GM18951 (cell line): ENCODE results near the gene EMP2.

Experiments
- POLR2A ChIP-seq: IDR thresholded peaks from 4 replicates; pipeline ENCODE4 v1.6.1; 2011; ENCODE audit warnings: mild to moderate bottlenecking; ENCODE audit not compliant: insufficient read length, insufficient read depth; ENCODE audit errors: extremely low read depth
- in situ Hi-C: fragments of 300-500 bp; cut with MboI; formaldehyde crosslinking; loops from one replicate; pipeline ENCODE4 v1.12.0; 2022; ENCODE audit warnings: low sequenced_read_pairs, mixed read lengths, inconsistent platforms; ENCODE audit not compliant: unreplicated experiment

EMP2 gene

GRCh38 chr16:10601444-10602408 is 21.3 kb upstream of the EMP2 start:
- in situ Hi-C loops, result no loop called here
- no peak for TF ChIP-seq POLR2A

DNA sequence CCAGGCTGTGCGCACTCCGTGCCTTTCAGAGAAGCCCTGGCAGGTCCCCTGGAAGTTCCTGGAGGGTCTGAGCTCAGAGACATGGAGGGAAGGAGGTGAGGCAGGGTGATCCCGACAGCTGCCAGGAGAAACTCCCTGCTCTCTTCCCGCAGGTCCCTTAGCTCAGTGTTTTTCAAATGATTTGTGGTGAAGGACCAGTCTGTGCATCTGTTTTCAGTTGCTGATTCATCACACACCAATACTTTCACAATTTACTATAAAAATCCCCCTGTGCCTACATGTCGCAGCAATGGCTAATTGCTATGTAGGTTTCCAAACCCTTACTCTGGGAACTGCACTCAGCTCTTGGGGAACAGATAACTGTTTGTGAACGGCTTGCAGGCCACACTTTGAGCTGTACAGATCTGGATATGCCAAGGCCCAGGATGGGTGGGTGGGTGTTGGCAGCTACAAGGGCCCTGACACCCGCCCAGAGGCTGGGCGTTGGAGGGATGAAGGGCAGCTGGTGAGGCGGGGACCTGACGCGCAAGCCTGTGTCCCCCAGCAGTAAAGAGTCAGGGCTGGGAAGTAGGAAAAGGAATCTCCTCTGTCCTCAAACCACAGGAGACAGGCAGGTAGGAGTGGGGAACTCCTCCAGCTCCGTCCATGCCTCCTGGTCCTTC is 20.5 kb upstream of the EMP2 start:
- TF ChIP-seq POLR2A, result no peak
- in situ Hi-C loops, result no loop called here

GRCh38 chr16:10599626-10600025 is 19.2 kb upstream of the EMP2 start:
- no peak for TF ChIP-seq POLR2A
- in situ Hi-C loops, result no loop called here

GRCh38 chr16:10598157-10598556 is 17.8 kb upstream of the EMP2 start:
- no peak for TF ChIP-seq POLR2A
- in situ Hi-C loops, result no loop called here

- in situ Hi-C loops, result no loop called here
- TF ChIP-seq POLR2A, result no peak
Measured at GRCh38 chr16:10597187-10597601, 16.8 kb upstream of the EMP2 start.

DNA sequence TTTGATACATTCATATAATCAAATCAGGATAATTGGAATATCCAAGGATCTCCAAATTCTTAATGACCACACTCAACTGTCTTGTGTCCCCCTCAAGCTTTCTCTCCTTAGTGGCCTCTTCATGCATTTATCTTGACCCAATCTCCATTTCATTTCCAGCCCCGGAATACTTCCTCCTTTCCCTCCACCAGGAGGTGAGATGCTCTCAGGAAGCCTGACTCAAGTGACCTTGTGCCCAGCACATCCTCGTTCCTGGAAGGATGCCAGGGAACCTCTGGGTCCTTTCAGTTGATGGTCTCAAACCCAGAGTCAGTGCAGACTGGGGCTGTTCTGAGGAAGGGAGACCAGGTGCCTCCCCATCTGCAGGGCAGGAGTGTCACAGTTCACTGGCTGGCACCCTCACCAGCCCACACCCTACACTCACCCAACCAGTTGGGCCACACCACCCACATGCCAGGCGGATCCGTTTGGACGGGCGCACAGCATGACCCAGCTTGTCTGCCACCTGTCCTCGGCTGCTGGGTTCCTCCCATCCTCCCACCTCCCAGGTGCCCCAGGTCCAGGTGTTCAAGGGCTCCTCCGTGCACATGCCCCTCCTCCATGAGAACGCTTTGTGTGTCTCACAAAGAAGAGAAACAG is 14.0 kb upstream of the EMP2 start:
- in situ Hi-C loops, result no loop called here
- TF ChIP-seq POLR2A, result no peak

- no peak for TF ChIP-seq POLR2A
- in situ Hi-C loops, result no loop called here
Measured at GRCh38 chr16:10592611-10593010, 12.2 kb upstream of the EMP2 start.

- TF ChIP-seq POLR2A, result no peak
- in situ Hi-C loops, result no loop called here
Measured at GRCh38 chr16:10590342-10590741, 9.9 kb upstream of the EMP2 start.

DNA sequence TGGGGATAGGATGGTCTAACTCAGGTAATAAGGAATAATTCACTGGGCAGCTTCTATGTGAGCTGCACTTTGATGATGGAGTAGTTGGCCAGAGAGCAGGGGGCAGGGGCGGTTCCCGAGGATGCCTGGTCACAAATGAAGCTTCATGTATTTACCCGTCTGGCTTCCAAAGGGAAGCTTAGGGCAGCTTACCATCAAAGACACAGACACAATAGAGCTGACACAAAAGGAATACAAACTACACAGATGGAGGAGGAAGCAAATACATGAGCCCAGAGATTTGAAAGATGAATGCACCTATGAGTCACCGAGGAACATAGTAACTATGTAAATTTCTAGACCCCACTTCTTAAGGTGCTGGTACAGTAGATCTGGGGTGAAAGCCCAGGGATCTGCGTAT is 8.7 kb upstream of the EMP2 start:
- in situ Hi-C loops, result no loop called here
- no peak for TF ChIP-seq POLR2A

DNA sequence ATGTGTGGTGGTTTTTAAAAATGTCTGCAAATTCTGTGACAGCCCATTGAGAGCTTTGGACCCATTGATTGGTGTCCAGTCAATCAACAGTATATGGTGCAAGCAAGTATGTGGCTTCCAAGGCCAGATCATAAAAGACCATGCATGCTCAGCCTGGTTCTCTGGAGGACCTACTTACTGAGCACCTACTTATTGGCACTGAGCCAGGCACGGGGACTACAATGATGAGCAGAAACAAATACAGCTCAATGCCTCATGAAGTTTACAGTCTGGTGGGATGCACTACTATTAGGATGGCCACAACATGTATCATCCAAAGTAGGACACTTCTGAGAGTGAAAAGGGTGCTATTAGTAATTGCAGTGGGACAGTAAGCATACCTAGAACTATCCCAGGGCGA is 7.2 kb upstream of the EMP2 start:
- no peak for TF ChIP-seq POLR2A

DNA sequence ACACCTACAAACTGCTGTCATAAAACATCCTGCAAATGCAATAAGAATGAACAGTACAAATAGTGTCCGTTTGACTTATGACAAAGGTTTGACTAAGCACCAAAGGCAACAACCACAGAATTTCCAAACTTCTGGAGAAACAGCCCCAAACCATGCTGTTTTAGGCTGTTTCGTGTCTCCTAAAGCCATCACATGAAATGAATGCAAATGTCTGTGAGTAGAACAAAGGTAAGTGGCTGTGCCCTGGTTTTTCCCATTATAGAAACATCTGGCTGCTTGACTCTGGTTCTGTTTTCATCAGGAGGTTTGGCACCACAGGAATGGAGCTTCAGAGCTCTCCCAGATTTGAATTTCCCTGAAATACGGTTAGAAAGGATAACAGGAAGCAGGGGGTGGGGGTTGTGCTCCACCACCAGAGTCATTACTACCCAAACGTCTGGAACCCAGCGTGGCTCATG is 4.6 kb upstream of the EMP2 start:
- in situ Hi-C loops, result no loop called here
- no peak for TF ChIP-seq POLR2A

More for the DNA sequence above, 7.2 kb upstream of the EMP2 start:
- in situ Hi-C loops, result no loop called here

DNA sequence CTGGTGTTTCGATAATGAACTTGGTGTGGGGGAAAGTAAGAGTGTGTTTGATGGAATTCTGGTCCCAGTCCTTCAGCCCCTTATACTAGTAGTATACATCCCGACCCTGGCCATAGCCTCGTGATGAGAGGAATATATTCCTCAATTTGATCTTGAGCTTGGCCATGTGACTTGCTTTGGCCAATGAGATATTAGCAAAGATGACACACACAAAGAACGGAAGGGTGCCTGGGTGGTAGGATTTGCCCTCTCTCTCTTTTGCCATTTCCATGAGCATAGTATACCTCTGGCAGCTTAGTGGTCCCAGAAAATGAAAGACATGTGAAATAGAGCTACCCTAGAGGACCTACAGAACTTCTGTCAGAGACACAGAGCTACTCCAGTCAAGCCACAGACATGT is 2.9 kb upstream of the EMP2 start:
- in situ Hi-C loops, result no loop called here
- no peak for TF ChIP-seq POLR2A

DNA sequence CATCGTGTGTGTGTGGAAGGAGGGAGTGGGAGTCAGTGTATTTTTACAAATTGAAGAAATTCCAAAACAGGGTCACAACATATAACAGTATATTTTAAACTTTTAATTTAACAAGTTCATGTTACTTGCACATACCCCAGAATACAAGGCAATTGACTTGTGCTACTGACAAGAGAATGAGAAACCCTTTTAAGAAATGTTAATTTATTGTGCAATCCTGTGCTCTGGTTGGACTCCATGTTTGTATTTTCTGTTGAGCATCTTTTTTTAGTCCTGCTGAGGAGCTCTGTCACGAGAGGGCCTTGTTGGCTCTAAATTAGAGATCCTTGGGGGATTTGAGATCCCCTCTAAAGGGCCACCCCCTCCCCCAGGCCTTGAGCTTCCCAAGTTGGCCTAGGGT is 1.1 kb upstream of the EMP2 start:
- in situ Hi-C loops, result no loop called here
- TF ChIP-seq POLR2A, result no peak
